Measurements from ENCODE around the gene PNPLA6.

The PNPLA6 gene

GRCh38 chr19:7552781-7553180, 17.3 kb downstream of the PNPLA6 start:
- TF ChIP-seq EZH2 (IDR thresholded peaks at IDR 0.05) (no peak), POLR2AphosphoS5 (IDR thresholded peaks at IDR 0.05; ENCODE audit: borderline replicate concordance, low read depth, low read length) (no peak), FOXP2 (optimal IDR thresholded peaks at IDR 0.05; ENCODE audit: control extremely low read depth, extremely low read length, insufficient read depth) (no peak)
- DNase-seq (ENCODE audit: low read depth, low spot score): no peak
- no peaks in the 10 kb centered on the region; the same call in 1 of the 2 replicates for H3K36me3 ChIP-seq (ENCODE audit: insufficient read depth, low read length)
- H3K27ac ChIP-seq: no peak overlapping the region
- H3K9me3 ChIP-seq (ENCODE audit: low read depth, low read length): no peaks in the 10 kb centered on the region
- no peak overlapping the region for H3K4me3 ChIP-seq
- H3K9ac ChIP-seq (ENCODE audit: insufficient read length): no peak overlapping the region

- Histone ChIP-seq H3K9ac (ENCODE audit: insufficient read length) (no peak overlapping the region), H3K36me3 (ENCODE audit: insufficient read depth, low read length) (no peaks in the 10 kb centered on the region; the same call in 1 of the 2 replicates), H3K27ac (no peak overlapping the region), H3K9me3 (ENCODE audit: low read depth, low read length) (no peaks in the 10 kb centered on the region), H3K4me3 (no peak overlapping the region)
- TF ChIP-seq FOXP2 (optimal IDR thresholded peaks at IDR 0.05; ENCODE audit: control extremely low read depth, extremely low read length, insufficient read depth) (no peak), POLR2AphosphoS5 (IDR thresholded peaks at IDR 0.05; ENCODE audit: borderline replicate concordance, low read depth, low read length) (no peak), EZH2 (IDR thresholded peaks at IDR 0.05) (no peak)
- DNase-seq (ENCODE audit: low read depth, low spot score): no peak
These were observed 19.0 kb downstream of the PNPLA6 start for GRCh38 chr19:7554565-7554964.

GRCh38 chr19:7554990-7555864, 19.7 kb downstream of the PNPLA6 start:
- no peaks in the 10 kb centered on the region for H3K9me3 ChIP-seq (ENCODE audit: low read depth, low read length)
- DNase-seq (ENCODE audit: low read depth, low spot score): no peak
- no peaks in the 10 kb centered on the region; the same call in 1 of the 2 replicates for H3K36me3 ChIP-seq (ENCODE audit: insufficient read depth, low read length)
- no peak overlapping the region for H3K9ac ChIP-seq (ENCODE audit: insufficient read length)
- H3K27ac ChIP-seq: no peak overlapping the region
- TF ChIP-seq FOXP2 (optimal IDR thresholded peaks at IDR 0.05; ENCODE audit: control extremely low read depth, extremely low read length, insufficient read depth): no peak
- TF ChIP-seq EZH2 (IDR thresholded peaks at IDR 0.05): no peak
- no peak overlapping the region for H3K4me3 ChIP-seq

- no peak for DNase-seq (ENCODE audit: low read depth, low spot score)
- Histone ChIP-seq H3K9ac (ENCODE audit: insufficient read length) (no peak overlapping the region), H3K27ac (no peak overlapping the region), H3K9me3 (ENCODE audit: low read depth, low read length) (no peaks in the 10 kb centered on the region), H3K36me3 (ENCODE audit: insufficient read depth, low read length) (no peaks in the 10 kb centered on the region; the same call in 1 of the 2 replicates), H3K4me3 (no peak overlapping the region)
- TF ChIP-seq EZH2 (IDR thresholded peaks at IDR 0.05) (no peak), FOXP2 (optimal IDR thresholded peaks at IDR 0.05; ENCODE audit: control extremely low read depth, extremely low read length, insufficient read depth) (no peak), POLR2AphosphoS5 (IDR thresholded peaks at IDR 0.05; ENCODE audit: borderline replicate concordance, low read depth, low read length) (no peak)
These were observed 21.3 kb downstream of the PNPLA6 start for GRCh38 chr19:7556696-7557315.

- Histone ChIP-seq H3K9me3 (ENCODE audit: low read depth, low read length) (no peaks in the 10 kb centered on the region), H3K4me3 (no peak overlapping the region), H3K9ac (ENCODE audit: insufficient read length) (no peak overlapping the region), H3K27ac (no peak overlapping the region), H3K36me3 (ENCODE audit: insufficient read depth, low read length) (no peaks in the 10 kb centered on the region; the same call in 1 of the 2 replicates)
- DNase-seq (ENCODE audit: low read depth, low spot score): no peak
- no peak for TF ChIP-seq EZH2 (IDR thresholded peaks at IDR 0.05)
- TF ChIP-seq POLR2AphosphoS5 (IDR thresholded peaks at IDR 0.05; ENCODE audit: borderline replicate concordance, low read depth, low read length): no peak
- TF ChIP-seq FOXP2 (optimal IDR thresholded peaks at IDR 0.05; ENCODE audit: control extremely low read depth, extremely low read length, insufficient read depth): no peak
These were observed 23.1 kb downstream of the PNPLA6 start for GRCh38 chr19:7558667-7559066.

- no peaks in the 10 kb centered on the region; the same call in 1 of the 2 replicates for H3K36me3 ChIP-seq (ENCODE audit: insufficient read depth, low read length)
- no peak for DNase-seq (ENCODE audit: low read depth, low spot score)
- no peak overlapping the region for H3K27ac ChIP-seq
- TF ChIP-seq EZH2 (IDR thresholded peaks at IDR 0.05): no peak
- no peak for TF ChIP-seq FOXP2 (optimal IDR thresholded peaks at IDR 0.05; ENCODE audit: control extremely low read depth, extremely low read length, insufficient read depth)
- TF ChIP-seq POLR2AphosphoS5 (IDR thresholded peaks at IDR 0.05; ENCODE audit: borderline replicate concordance, low read depth, low read length): no peak
- no peak overlapping the region for H3K4me3 ChIP-seq
- H3K9me3 ChIP-seq (ENCODE audit: low read depth, low read length): no peaks in the 10 kb centered on the region
- H3K9ac ChIP-seq (ENCODE audit: insufficient read length): no peak overlapping the region
These were observed 23.6 kb downstream of the PNPLA6 start for GRCh38 chr19:7559102-7559501.

GRCh38 chr19:7560255-7560654, 24.7 kb downstream of the PNPLA6 start:
- Histone ChIP-seq H3K4me3 (no peak overlapping the region), H3K27ac (no peak overlapping the region), H3K36me3 (ENCODE audit: insufficient read depth, low read length) (no peaks in the 10 kb centered on the region; the same call in 1 of the 2 replicates), H3K9me3 (ENCODE audit: low read depth, low read length) (no peaks in the 10 kb centered on the region), H3K9ac (ENCODE audit: insufficient read length) (no peak overlapping the region)
- DNase-seq (ENCODE audit: low read depth, low spot score): no peak
- no peak for TF ChIP-seq EZH2 (IDR thresholded peaks at IDR 0.05)
- no peak for TF ChIP-seq POLR2AphosphoS5 (IDR thresholded peaks at IDR 0.05; ENCODE audit: borderline replicate concordance, low read depth, low read length)
- no peak for TF ChIP-seq FOXP2 (optimal IDR thresholded peaks at IDR 0.05; ENCODE audit: control extremely low read depth, extremely low read length, insufficient read depth)

GRCh38 chr19:7561325-7561724, 25.8 kb downstream of the PNPLA6 start:
- no peaks in the 10 kb centered on the region for H3K9me3 ChIP-seq (ENCODE audit: low read depth, low read length)
- DNase-seq (ENCODE audit: low read depth, low spot score): no peak
- H3K36me3 ChIP-seq (ENCODE audit: insufficient read depth, low read length): no peaks in the 10 kb centered on the region; the same call in 1 of the 2 replicates
- H3K4me3 ChIP-seq: no peak overlapping the region
- TF ChIP-seq EZH2 (IDR thresholded peaks at IDR 0.05) (no peak), FOXP2 (optimal IDR thresholded peaks at IDR 0.05; ENCODE audit: control extremely low read depth, extremely low read length, insufficient read depth) (no peak), POLR2AphosphoS5 (IDR thresholded peaks at IDR 0.05; ENCODE audit: borderline replicate concordance, low read depth, low read length) (no peak)
- H3K27ac ChIP-seq: no peak overlapping the region
- H3K9ac ChIP-seq (ENCODE audit: insufficient read length): no peak overlapping the region
